ENCODE measurements around the gene KIF17.
"Not testable (repeated sequence)": the region's sequence is repeated elsewhere in the genome, so short reads cannot be mapped to it uniquely, and the experiment has no call there.

The KIF17 gene

DNA sequence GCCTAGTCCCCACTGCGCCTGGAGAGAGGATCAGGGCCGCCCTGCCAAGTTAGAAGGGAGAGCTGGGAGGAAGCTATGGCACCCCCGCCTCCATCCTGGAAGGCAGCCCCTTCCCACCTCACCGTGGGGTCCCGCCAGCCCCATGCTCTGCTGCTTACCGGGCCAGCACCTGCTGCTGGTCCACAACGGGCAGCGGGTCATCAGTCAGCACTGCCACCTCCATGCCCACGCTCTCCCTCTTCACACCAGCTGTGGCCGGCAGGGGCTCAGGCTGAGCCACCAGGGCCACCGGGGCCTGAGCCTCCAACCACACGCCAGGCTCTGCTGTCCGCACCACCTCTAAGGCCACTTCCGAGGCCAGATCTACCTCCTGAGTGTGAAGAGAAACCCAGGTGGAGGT lies 33.2 kb downstream of the KIF17 start:
- TF ChIP-seq, protein P1, sequence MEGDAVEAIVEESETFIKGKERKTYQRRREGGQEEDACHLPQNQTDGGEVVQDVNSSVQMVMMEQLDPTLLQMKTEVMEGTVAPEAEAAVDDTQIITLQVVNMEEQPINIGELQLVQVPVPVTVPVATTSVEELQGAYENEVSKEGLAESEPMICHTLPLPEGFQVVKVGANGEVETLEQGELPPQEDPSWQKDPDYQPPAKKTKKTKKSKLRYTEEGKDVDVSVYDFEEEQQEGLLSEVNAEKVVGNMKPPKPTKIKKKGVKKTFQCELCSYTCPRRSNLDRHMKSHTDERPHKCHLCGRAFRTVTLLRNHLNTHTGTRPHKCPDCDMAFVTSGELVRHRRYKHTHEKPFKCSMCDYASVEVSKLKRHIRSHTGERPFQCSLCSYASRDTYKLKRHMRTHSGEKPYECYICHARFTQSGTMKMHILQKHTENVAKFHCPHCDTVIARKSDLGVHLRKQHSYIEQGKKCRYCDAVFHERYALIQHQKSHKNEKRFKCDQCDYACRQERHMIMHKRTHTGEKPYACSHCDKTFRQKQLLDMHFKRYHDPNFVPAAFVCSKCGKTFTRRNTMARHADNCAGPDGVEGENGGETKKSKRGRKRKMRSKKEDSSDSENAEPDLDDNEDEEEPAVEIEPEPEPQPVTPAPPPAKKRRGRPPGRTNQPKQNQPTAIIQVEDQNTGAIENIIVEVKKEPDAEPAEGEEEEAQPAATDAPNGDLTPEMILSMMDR (IDR thresholded peaks at IDR 0.05; ENCODE audit: low read depth, low read length) = no peak
- H3K4me3 ChIP-seq (ENCODE audit: low read depth, low read length) = no peak overlapping the region

GRCh38 chr1:20684050-20684620 lies 33.7 kb downstream of the KIF17 start:
- TF ChIP-seq, protein P1 (IDR thresholded peaks at IDR 0.05; ENCODE audit: low read depth, low read length) = no peak
- H3K4me3 ChIP-seq (ENCODE audit: low read depth, low read length) = no peak overlapping the region

DNA sequence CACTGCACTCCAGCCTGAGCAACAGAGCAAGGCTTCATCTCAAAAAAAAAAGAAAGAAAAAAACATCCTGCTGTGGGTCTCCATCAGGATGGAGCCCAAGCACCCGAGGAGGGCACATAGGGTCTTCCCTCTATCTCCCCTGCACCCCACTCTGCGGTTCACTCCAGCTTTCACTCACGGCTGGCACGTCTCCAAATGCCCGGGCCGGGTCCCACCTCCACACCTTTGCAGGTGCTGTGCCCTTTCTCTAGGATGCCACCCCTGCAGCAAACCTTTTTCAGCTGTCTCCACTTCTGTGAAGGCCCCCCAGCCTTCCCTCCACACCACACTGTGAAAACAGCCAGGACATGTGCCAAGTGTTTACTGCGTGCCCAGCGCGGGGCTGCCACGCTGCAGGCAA lies 34.2 kb downstream of the KIF17 start:
- no peak overlapping the region for H3K4me3 ChIP-seq (ENCODE audit: low read depth, low read length)
- TF ChIP-seq, protein P1 (IDR thresholded peaks at IDR 0.05; ENCODE audit: low read depth, low read length) = no peak

DNA sequence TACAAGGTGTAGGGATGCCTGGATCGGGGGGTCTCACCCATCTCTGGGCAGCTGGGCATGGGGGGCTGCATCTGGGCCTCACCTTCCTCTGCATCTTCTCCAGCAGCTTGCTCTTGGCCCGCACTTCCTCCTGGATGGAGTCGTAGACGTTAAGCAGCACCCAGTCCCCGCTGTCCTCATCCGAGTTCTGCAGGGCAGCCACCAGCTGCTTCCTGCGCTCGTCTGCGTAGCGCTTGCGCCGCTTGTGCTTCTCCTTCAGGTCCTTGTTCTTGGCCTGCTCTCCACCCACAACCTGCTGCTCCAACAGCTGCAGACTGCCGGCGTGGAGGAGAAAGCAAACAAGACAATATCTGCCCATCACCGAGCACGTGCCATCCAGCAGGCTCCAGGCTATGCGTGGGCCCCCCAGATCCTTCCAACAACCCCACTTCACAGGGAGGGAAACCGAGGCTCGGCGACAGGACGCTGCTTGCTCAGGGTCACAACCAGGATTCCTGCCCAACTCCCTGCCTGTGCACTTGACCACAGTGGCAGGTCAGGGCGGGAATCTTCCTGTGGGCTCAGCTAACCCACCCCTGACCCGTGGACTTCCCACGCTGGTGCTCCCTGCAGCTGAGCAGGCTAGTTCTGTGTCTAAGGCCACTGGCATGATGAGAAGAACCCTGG lies 35.1 kb downstream of the KIF17 start:
- TF ChIP-seq, protein P1 (IDR thresholded peaks at IDR 0.05; ENCODE audit: low read depth, low read length) = no peak
- H3K4me3 ChIP-seq (ENCODE audit: low read depth, low read length) = no peak overlapping the region

- TF ChIP-seq, protein P1 (IDR thresholded peaks at IDR 0.05; ENCODE audit: low read depth, low read length) = no peak
- H3K4me3 ChIP-seq (ENCODE audit: low read depth, low read length) = no peak overlapping the region
Observed at GRCh38 chr1:20681999-20682398, 35.8 kb downstream of the KIF17 start.

DNA sequence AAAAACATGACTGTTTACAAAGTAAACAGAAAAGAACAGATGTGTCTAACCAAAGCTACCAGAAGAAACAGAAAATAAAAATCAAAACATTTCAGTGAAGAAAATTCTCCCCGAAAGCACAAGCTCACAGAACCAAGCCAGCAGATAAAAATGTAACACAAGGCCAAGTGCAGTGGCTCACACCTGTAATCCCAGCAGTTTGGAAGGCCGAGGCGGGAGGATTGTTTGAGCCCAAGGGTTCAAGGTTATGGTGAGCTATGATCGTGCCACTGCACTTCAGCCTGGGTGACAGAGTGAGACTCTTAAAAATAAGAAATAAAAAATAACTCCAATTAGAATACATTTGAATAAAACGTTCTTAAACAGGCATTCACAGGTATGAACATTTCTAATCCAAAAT lies 37.5 kb downstream of the KIF17 start:
- TF ChIP-seq, protein P1 (IDR thresholded peaks at IDR 0.05; ENCODE audit: low read depth, low read length) = no peak
- no peak overlapping the region for H3K4me3 ChIP-seq (ENCODE audit: low read depth, low read length)

GRCh38 chr1:20678599-20678998 lies 39.2 kb downstream of the KIF17 start:
- H3K4me3 ChIP-seq (ENCODE audit: low read depth, low read length) = no peak overlapping the region
- TF ChIP-seq, protein P1 (IDR thresholded peaks at IDR 0.05; ENCODE audit: low read depth, low read length) = no peak

DNA sequence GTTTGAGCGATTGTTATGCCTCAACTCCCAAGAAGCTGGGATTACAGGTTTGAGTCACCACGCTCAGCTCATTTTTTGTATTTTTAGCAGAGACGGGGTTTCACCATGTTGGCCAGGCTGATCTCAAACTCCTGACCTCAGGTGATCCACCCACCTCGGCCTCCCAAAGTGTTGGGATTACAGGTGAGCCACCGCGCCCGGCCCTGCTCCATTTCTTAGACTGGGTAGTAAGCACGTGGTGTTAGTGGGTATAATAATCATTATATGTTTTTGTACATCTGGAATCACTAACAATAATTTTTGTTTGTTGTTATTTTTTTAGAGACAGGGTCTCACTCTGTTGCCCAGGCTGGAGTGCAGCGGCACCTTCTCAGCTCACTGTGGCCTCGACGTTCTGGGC lies 44.2 kb downstream of the KIF17 start:
- H3K4me3 ChIP-seq (ENCODE audit: low read depth, low read length) = not testable (repeated sequence)
